HG03432 (cell line): ENCODE measurements around the gene TNS3.

Experiments
- ATAC-seq: cut with Tn5 transposase; IDR thresholded peaks from one replicate; pipeline ENCODE4 v1.9.1; 2021; ENCODE audit warnings: mild to moderate bottlenecking, moderate library complexity; ENCODE audit not compliant: unreplicated experiment

The TNS3 gene

GRCh38 chr7:47414342-47415317 is 167.3 kb downstream of the TNS3 start:
- ATAC-seq: no peak

- ATAC-seq: no peak
Observed at GRCh38 chr7:47413526-47414341, 168.2 kb downstream of the TNS3 start.

- no peak for ATAC-seq
Observed at GRCh38 chr7:47411901-47412300, 170.0 kb downstream of the TNS3 start.

GRCh38 chr7:47411281-47411869 is 170.5 kb downstream of the TNS3 start:
- no peak for ATAC-seq

- ATAC-seq: no peak
Observed at GRCh38 chr7:47408675-47409074, 173.2 kb downstream of the TNS3 start.

- ATAC-seq: no peak
Observed at GRCh38 chr7:47407821-47408674, 173.9 kb downstream of the TNS3 start.

GRCh38 chr7:47407136-47407535 is 174.8 kb downstream of the TNS3 start:
- no peak for ATAC-seq

GRCh38 chr7:47406801-47407129 is 175.1 kb downstream of the TNS3 start:
- ATAC-seq: no peak

- no peak for ATAC-seq
Observed at GRCh38 chr7:47405921-47406800, 175.8 kb downstream of the TNS3 start.

GRCh38 chr7:47405286-47405904 is 176.5 kb downstream of the TNS3 start:
- ATAC-seq: no peak

- no peak for ATAC-seq
Observed at GRCh38 chr7:47404010-47404409, 177.9 kb downstream of the TNS3 start.

GRCh38 chr7:47402941-47403866 is 178.7 kb downstream of the TNS3 start:
- no peak for ATAC-seq

GRCh38 chr7:47401611-47402570 is 180.0 kb downstream of the TNS3 start:
- ATAC-seq: no peak

GRCh38 chr7:47400741-47401206 is 181.1 kb downstream of the TNS3 start:
- no peak for ATAC-seq

GRCh38 chr7:47400001-47400400 is 181.9 kb downstream of the TNS3 start:
- ATAC-seq: no peak

- ATAC-seq: no peak
Observed at GRCh38 chr7:47394751-47395252, 187.1 kb downstream of the TNS3 start.

- no peak for ATAC-seq
Observed at GRCh38 chr7:47394216-47394615, 187.7 kb downstream of the TNS3 start.
